Gastrocnemius medialis (tissue), 4 donors: ENCODE results near the gene CELSR1.

Source experiments
- POLR2A ChIP-seq, 2 donors: fragments of 450-650 bp; IDR thresholded peaks; one replicate each; pipeline ENCODE4 v1.6.1; 2017; ENCODE audit warnings: antibody characterized with exemption in 2 of 2, mild to moderate bottlenecking in 2 of 2, moderate library complexity in 2 of 2
- TF ChIP-seq, protein P1 (sequence below), 5 experiments: fragments of 450-650 bp in 3 of 5; fragments of 200-600 bp in 2 of 5; sonication (generic) in 2 of 5; IDR thresholded peaks in 4 of 5; conservative IDR thresholded peaks in 1 of 5; 1 replicate in 4 of 5; 2 replicates in 1 of 5; pipeline ENCODE4 v1.5.1; 2016 to 2019; ENCODE audit warnings: antibody characterized with exemption in 5 of 5, mild to moderate bottlenecking in 3 of 5, moderate library complexity in 3 of 5

DNA sequence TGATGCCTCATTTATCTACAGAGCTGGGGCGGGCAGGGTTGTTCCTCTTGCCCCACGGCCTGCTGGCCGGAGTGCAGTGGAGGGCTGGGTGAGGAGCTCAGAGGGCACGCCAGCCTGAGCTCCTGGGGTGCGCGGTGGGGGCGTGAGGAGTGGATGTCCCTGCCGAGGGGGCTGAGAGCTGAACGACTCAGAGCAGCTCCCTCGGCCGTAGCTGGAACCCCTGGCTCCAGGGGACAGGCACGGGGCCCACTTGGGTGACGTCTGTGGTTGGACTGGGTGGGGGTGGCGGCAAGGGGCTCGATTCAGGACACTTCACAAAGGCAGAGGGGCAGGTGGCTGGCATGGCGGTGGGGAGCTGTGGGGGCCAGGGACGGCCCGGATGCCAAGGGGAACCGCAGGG is 139.5 kb downstream of the CELSR1 start:
- TF ChIP-seq, protein P1, sequence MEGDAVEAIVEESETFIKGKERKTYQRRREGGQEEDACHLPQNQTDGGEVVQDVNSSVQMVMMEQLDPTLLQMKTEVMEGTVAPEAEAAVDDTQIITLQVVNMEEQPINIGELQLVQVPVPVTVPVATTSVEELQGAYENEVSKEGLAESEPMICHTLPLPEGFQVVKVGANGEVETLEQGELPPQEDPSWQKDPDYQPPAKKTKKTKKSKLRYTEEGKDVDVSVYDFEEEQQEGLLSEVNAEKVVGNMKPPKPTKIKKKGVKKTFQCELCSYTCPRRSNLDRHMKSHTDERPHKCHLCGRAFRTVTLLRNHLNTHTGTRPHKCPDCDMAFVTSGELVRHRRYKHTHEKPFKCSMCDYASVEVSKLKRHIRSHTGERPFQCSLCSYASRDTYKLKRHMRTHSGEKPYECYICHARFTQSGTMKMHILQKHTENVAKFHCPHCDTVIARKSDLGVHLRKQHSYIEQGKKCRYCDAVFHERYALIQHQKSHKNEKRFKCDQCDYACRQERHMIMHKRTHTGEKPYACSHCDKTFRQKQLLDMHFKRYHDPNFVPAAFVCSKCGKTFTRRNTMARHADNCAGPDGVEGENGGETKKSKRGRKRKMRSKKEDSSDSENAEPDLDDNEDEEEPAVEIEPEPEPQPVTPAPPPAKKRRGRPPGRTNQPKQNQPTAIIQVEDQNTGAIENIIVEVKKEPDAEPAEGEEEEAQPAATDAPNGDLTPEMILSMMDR (IDR thresholded peaks at IDR 0.05 in 4 of 5, conservative IDR thresholded peaks at IDR 0.05 in 1 of 5), result no peak
- no peak for TF ChIP-seq POLR2A (IDR thresholded peaks at IDR 0.05)
